DMS153 treated with DMSO at 0.1 percent for 48 hours (cell line): ENCODE measurements around the gene LTO1.
A peak's percentile ranks its signal among the peaks of the same experiment; 100 is the strongest.

Experiments
- DNase-seq: peaks from one replicate; lab custom pipeline; 2025; ENCODE audit not compliant: unreplicated experiment; lab: John Stamatoyannopoulos, UW

Gene LTO1

DNA sequence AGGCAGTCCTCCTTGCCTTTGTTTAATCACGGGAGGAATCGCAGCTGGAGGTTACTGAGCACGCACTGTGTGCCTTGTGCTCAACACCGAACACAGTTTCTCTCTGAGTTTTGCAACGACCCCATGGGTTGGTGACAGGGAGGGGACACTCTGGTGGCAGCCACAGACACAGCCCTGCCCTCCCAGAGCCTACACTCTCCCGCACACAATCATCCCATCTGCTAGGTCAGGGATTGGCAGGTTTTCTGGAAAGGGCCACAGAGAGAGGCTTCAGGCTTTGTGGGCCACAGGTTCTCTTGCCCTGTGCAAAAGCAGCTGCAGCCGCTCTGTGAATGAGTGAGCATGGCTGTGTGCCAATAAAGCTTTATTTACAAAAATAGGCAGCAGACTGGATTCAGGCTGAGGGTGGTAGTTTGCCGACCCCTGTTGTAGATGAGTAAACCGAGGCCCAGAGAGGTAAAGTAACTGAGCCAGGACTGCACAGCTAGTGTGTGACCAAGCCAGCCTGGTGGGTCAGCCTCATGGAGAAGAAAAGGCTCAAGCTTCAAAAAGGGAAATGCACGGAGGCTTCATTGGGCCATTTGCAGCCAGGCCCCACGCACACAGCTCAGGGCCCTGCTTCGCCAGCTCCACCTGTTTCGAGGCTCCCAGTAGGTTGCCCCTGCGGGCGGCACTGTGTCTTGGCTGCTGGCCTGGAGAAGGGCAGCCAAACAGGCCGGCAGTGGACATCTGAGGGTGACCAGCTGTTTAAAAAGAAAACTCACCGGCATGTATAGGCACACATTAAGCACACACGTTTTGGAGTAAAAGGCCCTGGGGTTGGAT, 16.3 kb downstream of the LTO1 start:
- DNase-seq = no peak

DNA sequence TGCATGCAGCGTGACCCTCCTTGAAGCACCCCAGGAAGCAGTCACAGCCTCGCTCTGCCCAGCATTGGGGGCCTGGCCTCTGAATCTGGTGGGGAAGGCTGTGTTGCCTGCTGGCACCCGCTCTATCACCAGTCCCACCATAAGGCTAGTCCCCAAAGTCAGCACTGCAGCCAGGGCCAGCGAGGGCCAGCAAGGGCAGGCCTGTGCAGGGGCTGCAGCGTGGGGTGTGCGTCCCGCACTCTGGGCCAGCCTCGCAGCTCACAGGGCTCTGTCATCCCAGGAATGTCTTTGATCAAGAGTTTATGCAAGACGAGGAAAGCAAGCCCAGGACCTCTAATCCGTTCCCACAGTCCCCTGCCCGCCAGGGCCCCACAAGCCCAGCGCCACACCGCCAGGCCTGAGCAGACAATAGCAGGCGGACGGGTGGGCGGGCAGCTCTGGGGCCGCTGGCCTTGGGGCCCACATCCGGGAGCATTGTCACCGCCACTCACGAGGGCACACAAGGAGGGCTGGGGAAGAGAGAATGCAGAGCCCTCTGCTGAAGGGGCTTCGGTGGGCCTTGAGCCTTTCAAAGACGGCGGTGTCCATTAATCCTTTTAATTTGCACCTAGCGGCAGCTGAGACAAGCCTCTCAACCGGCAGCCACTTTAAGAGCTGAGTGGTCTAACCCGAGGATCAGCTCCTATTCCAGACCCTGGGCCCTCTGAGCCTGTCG, 17.1 kb downstream of the LTO1 start:
- DNase-seq = no peak

DNA sequence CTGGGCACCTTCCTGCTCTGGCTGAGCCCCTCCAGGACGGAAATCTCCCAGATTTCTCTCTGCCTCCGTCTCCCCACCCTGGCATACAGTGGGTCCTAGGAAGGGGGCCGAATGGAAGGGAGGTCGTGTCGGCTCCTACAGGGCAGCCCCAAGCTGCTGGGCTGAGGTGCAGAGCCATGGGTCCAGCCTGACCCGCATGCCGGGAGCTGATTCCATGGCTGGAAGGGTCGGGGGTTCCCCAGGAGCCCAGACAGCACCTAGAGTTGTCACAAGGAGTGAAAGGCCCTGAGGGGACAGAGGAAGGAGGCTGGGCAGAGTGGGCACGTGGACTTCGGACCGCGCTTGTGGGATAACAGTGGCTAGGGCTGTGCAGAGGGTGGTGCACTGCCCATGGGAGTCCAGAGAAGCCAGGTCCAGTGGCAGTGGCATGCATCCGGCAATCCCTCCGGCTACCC, 17.7 kb downstream of the LTO1 start:
- no peak for DNase-seq

DNA sequence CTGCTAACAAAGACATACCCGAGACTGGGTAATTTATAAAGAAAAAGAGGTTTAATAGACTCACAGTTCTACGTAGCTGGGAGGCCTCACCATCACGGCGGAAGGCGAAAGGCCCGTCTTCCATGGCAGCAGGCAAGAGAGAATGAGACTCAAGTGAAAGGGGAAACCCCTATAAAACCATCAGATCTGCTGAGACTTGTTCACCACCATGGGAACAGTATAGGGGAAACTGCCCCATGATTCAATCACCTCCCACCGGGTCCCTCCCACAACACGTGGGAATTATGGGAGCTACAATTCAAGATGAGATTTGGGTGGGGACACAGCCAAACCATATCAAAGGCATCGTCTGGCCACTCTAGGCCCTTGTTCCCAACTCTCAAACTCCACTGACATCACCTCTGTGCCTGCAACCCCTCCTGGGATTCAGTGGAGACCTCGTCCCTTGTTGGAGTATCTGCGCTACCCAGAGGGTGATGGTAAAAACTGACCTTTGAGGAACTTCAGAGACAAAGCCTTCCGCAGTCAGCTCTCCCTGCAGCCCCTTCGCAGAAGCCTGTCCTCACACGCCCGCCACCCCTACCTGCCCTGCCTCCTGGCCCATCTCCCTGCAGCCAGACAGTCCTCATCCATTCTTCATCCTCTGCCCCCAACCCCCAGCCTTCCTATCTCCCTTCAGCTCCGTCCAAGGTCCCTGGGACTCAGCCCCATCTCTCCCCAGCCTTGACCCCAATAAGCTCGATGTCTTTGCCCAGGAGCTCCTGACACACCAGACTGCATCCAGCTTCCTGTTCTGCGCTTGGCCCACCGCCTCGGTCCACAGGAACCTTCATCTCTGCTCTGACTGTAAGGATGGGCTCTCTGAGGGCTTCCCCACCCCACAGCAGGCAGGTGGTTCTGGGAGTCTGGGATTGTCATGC, 18.4 kb downstream of the LTO1 start:
- DNase-seq = no peak

DNA sequence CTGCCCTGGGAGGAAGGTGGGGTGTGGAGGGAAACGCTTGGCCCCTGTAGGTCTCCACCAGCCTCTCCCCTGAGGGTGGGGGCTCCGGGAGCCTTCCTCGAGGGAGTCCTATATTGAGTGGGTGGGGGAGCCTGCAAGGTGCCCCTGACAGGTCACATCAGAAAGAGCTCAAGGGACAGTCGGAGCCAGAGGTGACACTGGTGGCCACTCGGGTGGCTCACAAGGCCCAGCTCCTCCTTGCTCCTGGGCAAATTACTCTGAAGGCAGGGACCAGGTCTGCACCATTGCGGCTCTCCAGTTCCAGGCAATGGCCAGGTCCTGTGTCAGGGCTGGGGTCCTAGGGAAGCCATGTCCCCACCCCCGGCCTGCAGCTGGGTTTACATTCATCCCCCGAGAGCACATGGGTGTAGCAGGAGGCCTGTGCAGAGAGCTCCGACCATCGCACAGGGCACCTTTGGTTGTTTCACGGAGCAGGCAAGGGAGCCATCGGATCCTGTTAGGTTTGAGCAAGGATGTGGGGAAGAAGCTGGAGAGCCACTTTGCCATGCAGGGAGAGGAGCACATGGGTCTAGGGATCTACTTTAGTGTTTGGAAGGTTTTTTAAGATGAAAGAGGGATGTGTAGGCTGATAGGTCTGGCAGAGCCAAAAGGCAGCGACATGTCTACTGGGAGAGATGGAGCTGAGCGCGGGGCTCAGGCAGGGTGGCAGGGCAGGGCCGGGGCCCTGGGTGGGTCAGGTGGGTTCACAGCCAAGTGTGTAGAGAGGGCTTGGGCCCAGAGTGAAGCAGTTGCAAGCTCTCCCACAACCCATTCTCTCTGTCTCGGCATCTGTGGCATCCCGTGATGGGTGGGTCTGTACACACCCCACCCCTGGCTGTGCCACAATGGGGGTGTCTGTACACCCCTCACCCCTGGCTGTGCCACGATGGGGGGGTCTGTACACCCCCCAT, 19.4 kb downstream of the LTO1 start:
- no peak for DNase-seq

DNA sequence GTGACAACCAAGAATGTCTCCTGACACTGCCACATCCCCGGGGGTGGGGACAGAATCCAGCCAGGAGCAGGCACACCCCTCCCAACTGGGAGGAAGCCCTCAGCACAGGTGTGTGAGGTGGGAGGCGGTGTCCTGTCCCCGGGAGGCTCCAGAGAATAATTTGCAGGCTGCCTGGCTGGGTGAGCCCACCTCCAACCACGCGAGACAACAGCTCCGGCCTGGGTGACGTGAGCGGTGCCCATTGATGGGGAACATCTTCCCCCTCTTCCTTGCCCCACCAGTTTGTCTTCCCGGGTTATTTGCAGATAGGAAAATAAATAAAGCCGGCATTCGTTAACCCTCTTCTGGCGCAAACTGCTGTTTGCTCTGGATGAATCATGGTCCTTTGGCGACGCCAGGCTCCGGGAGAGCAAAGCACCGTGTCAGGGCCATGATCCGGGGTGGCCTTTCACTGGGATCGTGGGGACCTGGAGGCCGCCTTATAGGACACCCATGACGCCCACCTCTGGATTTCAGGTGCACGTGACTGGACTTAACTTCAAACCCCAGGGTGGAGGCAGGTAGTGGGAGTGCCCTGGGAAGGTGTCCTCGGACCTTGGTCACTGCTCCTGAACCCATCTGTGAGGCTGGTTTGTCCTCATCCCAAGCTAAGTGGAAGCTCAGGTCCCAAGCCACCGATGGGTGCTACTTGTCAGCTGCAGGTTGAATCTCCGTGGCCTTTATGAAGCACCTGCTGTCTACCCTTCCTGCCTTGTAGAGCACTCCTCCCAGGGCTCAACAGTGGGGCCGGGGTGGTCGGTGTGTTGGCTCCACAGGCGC, 20.3 kb downstream of the LTO1 start:
- peak; percentile 44 for DNase-seq

DNA sequence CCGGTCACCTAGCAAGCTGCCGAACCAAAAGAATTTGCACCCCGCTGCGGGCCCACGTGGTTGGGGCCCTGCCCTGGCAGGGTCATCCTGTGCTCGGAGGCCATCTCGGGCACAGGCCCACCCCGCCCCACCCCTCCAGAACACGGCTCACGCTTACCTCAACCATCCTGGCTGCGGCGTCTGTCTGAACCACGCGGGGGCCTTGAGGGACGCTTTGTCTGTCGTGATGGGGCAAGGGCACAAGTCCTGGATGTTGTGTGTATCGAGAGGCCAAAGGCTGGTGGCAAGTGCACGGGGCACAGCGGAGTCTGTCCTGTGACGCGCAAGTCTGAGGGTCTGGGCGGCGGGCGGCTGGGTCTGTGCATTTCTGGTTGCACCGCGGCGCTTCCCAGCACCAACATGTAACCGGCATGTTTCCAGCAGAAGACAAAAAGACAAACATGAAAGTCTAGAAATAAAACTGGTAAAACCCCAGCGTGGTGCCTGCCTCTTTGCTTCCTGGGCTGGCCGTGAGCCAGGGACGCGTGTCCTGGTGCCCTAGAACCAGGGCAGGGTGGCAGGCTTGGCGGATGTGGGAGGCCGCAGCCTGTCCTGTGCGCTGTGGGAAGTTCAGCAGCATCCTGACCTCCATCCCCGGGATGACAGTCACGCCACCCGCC, 21.0 kb downstream of the LTO1 start:
- DNase-seq = peak; percentile 11

DNA sequence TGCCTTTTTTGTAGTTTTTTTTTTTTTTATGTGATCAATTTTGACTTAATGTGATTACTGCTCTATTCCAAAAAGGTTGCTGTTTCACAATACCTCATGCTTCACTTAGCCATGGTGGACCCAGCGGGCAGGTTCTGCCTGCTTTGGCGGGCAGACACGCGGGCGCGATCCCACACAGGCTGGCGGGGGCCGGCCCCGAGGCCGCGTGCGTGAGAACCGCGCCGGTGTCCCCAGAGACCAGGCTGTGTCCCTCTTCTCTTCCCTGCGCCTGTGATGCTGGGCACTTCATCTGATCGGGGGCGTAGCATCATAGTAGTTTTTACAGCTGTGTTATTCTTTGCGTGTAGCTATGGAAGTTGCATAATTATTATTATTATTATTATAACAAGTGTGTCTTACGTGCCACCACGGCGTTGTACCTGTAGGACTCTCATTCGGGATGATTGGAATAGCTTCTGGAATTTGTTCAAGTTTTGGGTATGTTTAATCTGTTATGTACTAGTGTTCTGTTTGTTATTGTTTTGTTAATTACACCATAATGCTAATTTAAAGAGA, 21.7 kb downstream of the LTO1 start:
- DNase-seq = no peak

DNA sequence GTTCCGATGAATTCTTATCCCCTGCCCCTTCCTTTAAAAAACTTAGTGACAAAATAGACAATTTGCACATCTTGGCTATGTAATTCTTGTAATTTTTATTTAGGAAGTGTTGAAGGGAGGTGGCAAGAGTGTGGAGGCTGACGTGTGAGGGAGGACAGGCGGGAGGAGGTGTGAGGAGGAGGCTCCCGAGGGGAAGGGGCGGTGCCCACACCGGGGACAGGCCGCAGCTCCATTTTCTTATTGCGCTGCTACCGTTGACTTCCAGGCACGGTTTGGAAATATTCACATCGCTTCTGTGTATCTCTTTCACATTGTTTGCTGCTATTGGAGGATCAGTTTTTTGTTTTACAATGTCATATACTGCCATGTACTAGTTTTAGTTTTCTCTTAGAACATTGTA, 22.2 kb downstream of the LTO1 start:
- DNase-seq = no peak

DNA sequence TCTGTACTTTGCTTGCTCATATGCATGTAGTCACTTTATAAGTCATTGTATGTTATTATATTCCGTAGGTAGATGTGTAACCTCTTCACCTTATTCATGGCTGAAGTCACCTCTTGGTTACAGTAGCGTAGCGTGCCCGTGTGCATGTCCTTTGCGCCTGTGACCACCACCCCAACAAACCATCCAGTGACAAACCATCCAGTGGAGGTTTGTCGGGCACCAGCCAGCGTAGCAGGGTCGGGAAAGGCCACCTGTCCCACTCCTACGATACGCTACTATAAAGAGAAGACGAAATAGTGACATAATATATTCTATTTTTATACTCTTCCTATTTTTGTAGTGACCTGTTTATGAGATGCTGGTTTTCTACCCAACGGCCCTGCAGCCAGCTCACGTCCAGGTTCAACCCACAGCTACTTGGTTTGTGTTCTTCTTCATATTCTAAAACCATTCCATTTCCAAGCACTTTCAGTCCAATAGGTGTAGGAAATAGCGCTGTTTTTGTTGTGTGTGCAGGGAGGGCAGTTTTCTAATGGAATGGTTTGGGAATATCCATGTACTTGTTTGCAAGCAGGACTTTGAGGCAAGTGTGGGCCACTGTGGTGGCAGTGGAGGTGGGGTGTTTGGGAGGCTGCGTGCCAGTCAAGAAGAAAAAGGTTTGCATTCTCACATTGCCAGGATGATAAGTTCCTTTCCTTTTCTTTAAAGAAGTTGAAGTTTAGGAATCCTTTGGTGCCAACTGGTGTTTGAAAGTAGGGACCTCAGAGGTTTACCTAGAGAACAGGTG, 23.1 kb downstream of the LTO1 start:
- no peak for DNase-seq

DNA sequence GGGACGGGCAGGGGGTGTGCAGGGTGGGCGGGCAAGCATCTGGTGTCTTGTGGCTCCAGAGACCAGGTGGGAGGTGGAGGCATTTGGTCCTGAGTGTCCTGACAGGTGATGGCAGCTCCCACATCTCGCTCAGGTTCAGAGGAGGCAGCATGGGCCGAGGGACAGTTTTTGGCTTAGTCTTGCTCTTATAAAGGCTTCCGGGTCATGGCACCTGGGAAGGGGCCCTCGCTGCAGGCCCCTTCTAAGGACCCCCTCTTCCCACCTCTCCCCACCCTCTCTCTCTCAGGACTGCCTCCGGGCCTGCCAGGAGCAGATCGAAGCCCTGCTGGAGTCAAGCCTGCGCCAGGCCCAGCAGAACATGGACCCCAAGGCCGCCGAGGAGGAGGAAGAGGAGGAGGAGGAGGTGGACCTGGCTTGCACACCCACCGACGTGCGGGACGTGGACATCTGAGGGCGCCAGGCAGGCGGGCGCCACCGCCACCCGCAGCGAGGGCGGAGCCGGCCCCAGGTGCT, 24.3 kb downstream of the LTO1 start:
- DNase-seq = no peak

DNA sequence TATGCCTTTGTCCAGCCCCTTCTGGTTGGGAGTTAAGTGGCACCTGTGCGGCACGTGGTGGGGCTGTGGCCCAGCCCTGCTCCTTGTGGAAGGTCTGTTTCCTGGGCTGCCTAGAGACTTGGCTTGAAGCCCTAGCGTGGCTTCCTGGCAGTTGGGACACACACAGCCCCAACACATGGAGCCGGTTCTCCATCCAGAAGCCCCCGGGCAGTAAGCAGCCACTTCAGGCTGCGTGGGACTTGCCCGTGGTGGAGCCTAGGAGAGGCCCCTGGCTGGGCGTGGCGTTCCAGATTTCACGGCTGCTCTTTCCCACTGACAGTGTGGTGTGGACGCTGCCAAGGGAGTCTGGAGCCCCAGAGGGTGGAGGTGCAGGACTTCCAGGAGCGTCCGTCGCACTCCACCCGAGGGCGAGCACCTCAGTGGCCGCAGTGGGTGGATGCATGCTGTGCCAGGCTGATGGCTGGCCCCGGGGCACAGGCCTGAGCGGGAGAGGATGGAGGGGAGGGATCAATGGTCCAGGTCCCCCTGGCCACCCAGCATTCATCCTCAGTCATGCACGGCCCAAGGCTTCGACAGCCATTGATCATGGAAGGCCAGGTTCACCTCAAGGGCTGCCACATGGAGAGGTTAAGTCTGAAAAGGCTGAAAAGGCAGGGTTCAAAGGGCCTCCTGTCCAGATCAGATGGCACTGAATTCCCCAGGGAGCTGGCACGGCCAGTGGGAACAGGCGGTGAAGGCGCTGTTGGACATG, 24.9 kb downstream of the LTO1 start:
- no peak for DNase-seq

DNA sequence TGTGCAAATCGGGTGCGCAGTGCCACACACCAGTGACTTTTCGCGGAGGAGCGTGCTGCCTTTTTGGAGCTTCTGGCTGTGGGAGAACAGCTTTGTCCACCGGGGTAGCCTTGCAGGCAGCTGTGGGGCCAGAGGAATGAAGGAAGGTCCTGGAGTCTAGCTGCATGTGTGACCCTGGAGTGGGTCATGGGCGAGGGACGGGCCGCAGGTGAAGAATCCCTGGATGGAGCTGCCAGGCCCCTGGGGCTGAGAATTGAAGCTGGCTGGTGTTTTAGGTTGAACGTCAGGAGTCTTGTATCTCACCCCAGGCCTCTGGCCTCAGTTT, 25.6 kb downstream of the LTO1 start:
- DNase-seq = no peak

DNA sequence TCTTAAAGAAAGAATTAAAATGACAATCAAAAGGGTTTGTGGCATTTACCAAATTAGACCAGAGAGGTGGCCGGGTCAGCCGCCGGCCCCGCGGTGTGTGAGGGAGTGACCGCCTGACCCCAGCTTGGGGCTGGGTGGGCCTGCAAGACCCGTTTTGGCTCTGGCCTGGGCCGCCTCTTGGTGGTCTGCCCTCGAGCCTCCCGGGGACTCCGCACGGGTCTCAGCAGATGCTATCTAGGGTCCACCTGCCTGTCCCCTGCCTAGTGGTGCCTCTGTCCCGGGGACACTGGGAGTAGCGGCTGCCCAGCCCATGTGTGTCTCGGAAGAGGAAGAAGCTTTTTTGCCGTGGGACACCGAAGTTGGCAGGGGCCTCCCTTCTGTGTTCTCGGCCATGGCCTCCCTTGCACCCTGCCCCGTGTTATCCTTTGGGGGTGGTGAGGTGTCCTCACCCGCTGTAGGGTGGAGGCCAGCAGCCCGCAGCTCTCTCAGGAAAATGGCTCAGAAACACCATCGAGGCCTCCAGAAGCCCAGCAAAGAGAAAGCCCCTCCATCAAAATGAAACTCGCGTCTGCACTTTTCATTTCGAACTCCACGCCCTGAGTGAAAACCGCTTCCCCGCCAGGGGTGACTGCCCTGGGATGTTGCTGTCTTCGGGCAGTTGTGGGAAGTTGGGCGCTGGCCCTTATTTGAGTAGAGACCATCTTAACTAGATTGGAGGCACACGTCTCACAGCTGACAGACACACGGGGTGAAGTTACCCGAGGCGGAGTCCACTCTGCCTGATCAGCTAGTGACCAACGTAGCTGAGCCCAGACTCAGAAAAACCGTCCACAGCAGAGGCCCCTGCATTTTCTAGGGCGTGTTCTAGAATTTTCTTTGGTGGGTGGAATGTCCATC, 26.2 kb downstream of the LTO1 start:
- DNase-seq = no peak

DNA sequence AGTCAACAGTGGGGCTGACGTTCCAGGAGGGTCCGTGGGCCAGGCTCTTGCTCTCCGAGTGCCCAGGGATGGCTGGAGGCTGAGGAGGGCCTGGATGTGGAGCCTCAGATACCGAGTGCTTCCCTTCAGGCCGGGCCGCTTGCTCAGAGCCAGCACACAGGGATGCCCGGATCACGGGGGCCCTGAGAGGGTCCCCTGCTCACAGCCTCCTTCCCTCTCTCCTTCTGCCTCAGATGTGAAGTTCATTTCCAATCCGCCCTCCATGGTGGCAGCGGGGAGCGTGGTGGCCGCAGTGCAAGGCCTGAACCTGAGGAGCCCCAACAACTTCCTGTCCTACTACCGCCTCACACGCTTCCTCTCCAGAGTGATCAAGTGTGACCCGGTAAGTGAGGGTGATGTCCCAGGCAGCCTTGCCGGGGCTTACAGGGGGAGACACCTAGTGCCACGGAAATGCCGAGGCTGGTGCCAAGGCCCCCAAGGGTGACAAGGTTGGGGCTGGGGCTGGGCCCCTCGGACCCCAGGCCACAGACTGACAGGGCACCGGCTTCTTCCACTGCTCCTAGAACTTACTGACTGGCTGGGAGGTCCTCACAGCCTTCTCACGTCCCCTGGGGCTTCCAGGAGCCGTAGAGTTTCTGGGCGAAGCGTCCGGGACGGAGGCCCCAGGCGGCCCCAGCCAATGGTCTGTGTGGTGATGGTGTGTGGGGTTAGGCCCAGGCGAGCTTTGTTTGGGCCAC, 27.2 kb downstream of the LTO1 start:
- no peak for DNase-seq
